Right lobe of liver (tissue), 4 donors: ENCODE results near the gene STAT5B.

Experiments
- CTCF ChIP-seq, 4 donors: fragments of 200-600 bp in 3 of 4; fragments of 450-650 bp in 1 of 4; IDR thresholded peaks; one replicate each; pipeline versions ENCODE4 v1.5.1 to v1.8.0; 2016 to 2022; ENCODE audit warnings: antibody characterized with exemption in 4 of 4, mild to moderate bottlenecking in 2 of 4
- POLR2A ChIP-seq: fragments of 450-650 bp; IDR thresholded peaks from one replicate; pipeline ENCODE4 v1.6.1; 2017; ENCODE audit warnings: antibody characterized with exemption, mild to moderate bottlenecking
- donor health status: DM: no; HTN: no; CAD: no.
- donor health status: DM: no; HTN: no; CAD: no.
- donor health status: DM: no; HTN: yes; CAD: no.

DNA sequence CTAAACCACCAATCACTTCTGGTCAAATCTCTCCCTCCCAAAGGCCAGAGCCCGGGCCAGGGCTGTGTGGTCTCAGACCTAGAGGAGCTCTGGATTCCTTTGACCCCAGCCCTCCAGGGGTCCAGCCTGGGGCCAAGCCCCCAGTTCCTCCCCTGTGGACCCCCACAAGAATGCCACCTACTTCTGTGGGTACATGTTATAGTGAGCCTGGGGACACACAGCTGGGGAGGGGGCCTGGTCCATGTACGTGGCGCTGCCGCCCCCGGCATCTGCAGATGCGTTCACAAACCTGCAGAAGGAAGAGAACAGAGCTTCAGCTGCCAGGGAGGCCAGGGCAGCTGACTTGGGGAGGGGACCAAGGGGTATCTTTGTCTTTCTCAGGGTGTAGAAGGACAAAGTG, 74.0 kb downstream of the STAT5B start:
- no peak for TF ChIP-seq CTCF (IDR thresholded peaks at IDR 0.05)
- TF ChIP-seq POLR2A, result no peak
